Brain pericyte (primary cell): Measurements from ENCODE around the gene BTNL8.
"Not testable (repeated sequence)": the region's sequence is repeated elsewhere in the genome, so short reads cannot be mapped to it uniquely, and the experiment has no call there.

ENCODE experiments used
- DNase-seq: peaks from one replicate; pipeline ENCODE4 v3.0.0-alpha.2; 2012; ENCODE audit warnings: low read depth, low spot score

Gene BTNL8

DNA sequence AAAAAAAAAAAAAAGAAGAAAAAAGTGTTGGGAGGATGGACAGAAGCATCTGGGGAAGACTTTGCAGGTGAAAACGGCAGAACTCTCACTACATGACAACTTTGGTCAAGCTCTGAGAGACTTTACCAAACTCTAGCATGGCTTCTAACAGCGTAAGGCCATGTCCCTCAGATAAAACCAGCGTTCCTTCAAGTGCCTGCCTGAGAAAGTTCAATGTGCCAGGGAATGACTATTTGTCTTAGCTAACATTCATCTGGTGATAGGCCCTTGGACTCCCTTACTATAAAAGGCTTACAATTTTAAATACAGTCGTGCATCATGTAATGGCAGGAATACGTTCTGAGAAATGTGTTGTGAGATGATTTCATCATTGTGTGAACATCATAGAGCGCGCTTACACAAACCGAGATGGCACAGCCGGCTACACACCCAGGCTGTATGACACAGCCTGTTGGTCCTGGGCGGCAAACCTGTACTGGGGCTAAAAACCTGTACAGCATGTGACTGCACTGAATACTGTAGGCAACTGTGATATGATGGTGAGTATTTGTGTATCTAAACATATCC lies 23.0 kb upstream of the BTNL8 start:
- no peak for DNase-seq

DNA sequence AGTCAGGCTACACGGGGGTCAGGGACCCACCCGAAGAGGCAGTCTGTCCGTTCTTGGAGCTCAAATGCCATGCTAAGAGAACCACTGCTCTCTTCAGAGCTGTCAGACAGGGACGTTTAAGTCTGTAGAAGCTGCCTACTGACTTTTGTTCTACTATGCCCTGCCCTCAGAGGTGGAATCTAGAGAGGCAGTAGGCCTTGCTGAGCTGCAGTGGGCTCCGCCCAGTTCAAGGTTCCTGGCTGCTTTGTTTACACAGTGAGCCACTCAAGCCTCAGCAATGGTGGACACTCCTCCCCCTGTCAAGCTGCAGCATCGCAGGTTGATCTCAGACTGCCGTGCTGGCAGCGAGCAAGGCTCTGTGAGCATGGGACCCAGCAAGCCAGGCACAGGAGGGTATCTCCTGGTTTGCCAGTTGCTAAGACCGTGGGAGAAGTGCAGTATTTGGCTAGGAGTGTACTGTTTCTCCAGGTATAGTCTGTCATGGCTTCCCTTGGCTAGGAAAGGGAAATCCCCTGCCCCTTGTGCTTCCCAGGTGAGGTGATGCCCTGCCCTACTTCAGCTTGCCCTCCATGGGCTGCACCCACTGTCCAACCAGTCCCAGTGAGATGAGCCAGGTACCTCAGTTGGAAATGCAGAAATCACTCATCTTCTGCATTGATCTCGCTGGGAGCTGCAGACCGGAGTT lies 13.0 kb upstream of the BTNL8 start:
- DNase-seq = not testable (repeated sequence)

DNA sequence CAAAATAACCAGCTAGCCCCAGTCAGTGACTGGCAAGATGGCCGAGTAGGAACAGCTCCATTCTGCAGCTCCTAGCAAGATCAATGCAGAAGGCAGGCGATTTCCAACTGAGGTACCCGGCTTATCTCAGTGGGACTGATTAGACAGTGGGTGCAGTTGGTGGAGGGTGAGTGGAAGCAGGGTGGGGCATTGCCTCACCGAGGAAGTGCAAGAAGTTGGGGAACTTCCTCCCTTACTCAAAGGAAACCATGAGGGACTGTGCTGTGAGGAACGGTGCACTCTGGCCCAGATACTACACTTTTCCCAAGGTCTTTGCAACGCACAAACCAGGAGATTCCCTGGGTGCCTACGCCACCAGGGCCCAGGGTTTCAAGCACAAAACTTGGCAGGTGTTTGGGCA lies 9.6 kb upstream of the BTNL8 start:
- DNase-seq = no peak

DNA sequence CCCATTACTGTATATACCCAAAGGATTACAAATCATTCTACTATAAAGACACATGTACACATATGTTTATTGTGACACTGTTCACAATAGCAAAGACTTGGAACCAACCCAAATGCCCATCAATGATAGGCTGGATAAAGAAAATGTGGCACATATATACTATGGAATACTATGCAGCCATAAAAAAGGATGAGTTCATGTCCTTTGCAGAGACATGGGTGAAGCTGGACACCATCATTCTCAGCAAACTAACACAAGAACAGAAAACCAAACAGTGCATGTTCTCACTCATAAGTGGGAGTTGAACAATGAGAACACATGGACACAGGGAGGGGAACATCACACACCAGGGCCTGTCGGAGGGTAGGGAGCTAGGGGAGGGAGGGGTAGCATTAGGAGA lies 3.6 kb upstream of the BTNL8 start:
- not testable (repeated sequence) for DNase-seq

DNA sequence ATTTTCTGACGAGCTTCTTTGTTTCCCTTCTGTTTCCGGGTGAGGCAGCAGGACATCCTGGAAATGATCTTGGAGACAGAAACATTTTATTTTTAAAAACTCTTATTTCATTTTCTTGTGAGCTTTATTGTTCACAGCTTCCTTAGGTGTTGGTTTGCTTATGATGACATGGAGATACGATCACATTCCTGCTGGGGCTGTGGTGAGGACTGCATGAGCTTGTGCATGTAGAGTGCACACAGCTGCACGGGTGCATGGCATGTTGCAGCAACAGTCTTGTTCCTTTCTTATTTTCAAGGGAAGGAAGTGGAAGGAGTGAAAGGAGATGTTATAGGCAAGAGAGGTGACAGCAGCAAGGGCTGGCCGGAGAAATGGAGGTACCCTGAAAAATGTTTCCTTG lies 1.2 kb downstream of the BTNL8 start:
- no peak for DNase-seq

DNA sequence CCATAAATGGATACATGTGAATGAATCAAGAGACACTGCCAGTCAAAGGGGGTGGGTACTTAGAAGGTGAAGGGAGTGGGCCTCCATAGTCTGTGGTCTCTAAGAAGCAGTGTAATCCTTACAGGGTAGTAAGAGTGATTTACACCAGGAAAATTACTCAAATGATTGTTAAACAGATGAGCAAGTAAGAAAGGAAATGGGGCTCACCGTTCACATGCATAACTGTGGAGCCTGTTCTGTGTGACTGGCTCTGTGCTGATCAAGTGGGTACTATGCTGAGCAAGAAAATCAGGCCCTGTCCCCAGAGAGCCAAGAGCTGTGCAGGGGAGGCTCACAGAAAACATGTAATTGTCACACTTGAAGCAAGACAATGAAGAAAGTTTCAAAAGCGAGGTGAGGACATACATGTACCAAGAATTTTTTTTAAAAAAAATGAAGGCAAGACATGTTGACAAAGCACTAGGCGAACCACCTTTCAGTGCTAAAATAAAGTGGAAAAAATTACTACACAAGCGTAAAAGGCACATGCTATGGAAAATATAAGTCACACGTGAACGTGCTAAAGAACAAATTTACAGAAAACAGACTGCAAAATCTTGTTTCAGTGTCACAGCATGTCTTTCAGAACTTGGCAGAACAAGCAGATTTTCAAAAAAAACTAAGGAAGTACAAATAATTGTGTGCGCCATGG lies 2.5 kb downstream of the BTNL8 start:
- no peak for DNase-seq

DNA sequence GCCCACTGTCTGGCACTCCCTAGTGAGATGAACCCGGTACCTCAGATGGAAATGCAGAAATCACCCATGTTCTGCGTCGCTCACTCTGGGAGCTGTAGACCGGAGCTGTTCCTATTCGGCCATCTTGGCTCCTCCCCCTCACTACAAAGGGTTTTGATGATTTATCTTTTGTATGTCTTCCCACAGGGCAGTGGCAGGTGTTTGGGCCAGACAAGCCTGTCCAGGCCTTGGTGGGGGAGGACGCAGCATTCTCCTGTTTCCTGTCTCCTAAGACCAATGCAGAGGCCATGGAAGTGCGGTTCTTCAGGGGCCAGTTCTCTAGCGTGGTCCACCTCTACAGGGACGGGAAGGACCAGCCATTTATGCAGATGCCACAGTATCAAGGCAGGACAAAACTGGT lies 9.4 kb downstream of the BTNL8 start:
- DNase-seq = no peak

DNA sequence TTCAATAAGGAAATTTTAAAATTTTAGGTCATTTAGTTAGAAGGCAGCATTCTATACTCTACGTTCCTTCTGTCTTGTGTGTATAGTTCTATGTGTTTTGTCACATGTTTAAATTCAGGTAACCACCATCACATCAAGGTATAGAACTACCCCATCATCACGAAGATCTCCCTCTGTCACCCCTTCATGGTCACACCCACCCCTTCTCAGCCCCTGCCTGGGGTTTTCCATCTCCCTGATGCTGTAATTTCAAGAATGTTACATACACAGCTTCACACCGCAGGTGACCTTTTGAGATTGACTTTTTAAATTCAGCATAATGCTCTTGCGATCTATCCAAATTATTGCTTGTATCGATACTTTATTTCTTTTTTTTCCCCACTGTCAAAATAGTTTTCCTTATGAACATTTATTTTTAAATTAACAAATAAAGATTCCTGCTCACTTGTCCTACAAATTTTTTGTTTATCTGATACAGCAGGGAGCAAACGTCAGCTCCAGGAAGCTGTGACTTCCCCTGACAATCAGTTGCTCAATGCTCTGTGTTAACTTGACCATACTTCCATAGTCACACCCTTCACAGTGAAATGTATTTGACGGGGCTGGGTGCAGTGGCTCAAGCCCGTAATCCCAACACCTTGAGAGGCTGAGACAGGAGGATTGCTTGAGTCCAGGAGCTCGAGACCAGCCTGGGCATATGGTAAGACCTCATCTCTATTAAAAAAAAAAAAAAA lies 10.2 kb downstream of the BTNL8 start:
- DNase-seq = no peak

DNA sequence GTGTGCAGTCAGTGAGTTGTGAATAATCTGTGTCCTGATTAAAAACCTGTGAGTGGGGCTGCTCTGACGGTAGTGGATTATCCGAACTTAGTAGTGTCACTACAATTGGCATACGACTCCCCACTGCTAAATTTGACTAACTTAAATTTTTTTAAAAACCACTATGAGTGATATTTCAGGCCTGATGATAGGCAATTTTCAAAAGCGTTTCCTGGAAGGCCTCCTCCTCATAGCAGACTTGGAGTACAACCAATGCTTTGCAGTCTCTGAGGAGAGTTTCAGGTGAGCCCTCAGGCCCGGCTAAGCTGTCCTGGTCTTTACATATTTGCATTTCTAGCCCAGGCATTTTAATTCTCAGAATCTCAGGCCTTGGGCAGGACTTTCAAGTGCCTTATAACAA lies 10.8 kb downstream of the BTNL8 start:
- DNase-seq = no peak

DNA sequence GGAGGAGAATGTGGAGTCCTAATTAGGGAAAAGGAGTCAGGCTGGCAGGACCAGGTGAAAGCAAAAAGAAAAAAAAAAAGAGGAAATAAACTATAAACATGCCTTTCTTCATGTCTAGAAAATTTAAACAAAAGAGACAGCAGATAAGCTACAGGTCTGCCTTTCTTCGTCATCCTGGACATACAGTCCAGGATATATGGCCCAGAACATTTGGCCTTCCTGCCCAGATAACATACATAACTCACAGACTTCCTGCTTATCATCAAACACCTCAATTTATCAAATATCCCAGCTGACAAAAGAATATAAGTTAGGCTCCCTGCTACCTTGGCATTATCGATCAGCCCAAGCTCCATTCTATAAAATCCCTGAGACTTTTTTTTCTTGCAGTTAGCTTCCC lies 11.2 kb downstream of the BTNL8 start:
- DNase-seq = no peak

DNA sequence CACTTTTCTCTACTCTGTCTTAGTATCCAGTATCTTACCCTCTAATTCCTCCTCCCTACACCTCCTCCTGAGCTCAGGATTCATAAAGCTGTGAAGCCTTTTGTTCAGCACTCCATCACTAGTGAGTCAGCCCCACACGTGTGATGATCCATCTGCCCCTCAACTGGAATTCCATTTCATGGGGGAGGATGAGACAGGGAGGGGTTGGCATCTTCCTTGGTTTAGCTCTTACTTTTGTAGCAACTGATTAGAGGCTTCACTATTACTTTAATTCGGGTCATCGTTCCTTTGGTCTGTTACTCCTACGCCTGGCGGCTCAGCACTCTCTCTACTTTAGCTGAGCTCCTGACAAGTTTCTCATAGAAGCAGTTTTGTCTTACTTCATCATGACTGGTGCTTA lies 11.8 kb downstream of the BTNL8 start:
- no peak for DNase-seq

DNA sequence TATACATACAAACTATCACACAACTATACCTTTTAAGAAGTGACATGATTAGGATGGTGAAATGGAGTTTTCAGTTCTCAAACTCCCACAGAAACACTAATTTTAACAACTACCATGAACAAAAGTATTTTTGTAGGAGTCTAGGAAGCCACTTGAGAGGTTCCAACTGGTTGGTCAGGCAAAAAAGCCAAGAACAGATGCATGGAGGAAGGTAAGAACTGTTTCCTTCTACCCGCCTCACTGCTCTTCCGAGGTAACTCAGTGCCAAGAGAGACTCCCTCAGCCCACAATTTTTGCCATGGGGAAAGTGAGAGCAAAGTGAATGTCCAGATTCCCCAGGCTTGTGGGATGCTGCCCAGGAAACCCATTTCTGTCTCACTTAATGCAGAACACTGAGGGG lies 15.7 kb downstream of the BTNL8 start:
- no peak for DNase-seq

DNA sequence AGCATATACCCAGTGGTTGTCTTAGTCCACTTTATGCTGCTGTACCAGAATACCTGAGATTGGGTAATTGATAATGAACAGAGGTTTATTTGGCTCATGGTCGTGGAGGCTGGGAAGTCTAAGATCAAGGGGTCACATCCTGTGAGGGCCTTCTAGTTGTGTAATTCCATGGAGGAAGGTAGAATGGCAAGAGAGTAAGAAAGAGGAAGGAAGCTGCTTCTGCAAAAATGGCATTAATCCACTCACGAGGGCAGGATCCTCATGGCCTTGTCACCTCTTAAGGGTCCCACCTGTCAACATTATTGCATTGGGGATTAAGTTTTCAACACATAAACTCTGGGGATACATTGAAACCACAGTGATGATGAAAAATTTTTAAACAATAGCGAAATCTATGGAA lies 17.0 kb downstream of the BTNL8 start:
- DNase-seq = no peak

DNA sequence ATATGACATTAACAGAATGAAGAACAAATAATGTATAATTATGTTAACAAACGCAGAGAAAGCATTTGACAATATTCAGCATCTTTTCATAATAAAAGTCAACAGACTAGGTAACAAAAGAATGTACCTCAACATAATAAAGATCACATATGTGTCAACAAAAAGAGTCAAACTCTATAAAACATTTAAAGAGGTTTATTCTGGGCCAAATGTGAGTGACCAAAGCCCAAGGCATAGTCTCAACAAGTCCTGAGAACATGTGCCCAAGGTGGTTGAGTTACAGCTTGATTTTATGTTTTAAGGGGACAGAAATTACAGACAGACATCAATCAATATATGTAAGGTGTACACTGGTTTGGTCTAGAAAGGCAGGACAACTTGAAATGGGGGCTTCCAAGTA lies 19.4 kb downstream of the BTNL8 start:
- DNase-seq = no peak

DNA sequence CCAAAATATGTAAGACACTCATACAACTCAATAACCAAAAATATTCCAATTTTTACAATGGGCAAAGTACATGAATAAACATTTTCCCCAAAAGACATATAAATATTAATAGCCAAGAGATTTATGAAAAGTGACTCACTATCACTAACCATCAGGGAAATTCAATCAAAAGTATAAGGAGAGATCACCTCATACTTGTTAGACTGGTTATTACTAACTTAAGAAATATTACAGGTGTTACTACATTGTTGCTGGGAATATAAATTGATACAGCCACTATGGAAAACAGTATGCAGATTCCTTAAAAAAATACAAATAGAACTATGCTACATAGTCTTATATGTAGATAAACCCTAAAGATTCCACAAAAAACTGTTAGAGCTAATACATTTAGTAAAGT lies 21.8 kb downstream of the BTNL8 start:
- DNase-seq = no peak

DNA sequence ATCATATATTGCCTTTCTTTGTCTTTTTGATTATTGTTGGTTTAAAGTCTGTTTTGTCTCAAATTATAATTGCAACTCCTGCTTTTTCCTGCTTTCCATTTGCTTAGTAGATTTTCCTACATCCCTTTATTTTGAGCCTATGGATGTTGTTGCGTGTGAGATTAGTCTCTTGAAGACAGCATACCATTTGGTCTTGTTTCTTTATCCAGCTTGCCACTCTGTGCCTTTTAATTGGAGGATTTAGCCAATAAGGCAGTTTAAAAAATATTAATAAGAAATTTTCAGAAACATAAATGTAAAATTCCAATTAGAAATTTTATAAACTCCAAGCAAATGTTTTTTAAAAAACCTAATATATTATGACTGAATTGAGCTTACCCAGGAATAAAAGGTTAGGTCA lies 24.0 kb downstream of the BTNL8 start:
- DNase-seq = no peak

DNA sequence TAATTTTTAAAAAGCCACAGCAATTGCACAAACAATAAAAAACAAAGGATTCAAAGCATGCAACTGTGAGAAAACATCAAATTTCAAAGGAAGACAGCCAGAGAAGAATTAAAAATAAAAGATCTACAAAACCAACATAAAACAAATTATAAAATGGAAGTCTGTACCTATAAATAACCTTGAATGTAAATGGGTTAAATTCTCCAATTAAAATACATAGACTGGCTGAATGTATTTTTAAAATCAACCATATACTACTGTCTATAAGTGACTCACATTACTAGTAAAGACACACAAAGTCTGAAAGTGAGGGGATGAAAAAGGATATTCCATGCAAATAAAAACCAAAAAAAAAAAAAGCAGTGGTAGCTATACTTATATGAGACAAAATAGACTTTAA lies 33.7 kb downstream of the BTNL8 start:
- no peak for DNase-seq

DNA sequence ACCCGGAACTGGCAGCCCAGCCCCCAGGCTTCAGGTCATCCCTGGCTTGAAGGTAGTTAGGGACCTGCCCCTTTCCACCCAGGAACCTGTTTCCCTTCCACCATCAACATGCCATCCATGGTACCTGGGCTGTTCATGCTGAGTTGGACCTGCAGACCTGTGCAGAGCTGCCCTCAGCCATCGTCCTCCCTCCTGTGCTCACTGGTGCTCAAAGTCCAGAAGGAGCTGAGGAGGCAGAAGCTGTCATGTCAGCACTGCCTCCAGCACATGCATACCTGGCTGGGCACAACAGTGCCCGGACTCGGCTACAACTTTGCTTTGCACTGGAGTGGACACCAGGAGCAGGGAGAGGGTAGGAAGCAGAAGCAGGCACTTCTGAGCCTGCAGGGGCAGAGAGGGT lies 36.2 kb downstream of the BTNL8 start:
- DNase-seq = no peak

DNA sequence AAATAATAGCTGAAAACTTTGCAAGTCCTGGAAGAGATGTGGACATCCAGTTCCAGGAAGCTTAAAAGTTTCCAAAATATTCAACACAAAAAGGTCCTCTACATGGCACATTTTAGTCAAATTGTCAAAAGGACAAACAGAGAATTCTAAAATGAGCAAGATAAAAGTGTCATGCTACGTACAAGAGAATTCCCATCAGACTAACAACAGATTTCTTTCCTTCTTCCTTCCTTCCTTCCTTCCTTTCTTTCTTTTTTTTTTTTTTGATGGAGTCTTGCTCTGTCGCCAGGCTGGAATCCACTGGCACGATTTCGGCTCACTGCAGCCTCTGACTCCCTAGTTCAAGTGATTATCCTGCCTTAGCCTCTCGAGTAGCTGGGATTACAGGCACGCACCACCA lies 39.3 kb downstream of the BTNL8 start:
- no peak for DNase-seq

DNA sequence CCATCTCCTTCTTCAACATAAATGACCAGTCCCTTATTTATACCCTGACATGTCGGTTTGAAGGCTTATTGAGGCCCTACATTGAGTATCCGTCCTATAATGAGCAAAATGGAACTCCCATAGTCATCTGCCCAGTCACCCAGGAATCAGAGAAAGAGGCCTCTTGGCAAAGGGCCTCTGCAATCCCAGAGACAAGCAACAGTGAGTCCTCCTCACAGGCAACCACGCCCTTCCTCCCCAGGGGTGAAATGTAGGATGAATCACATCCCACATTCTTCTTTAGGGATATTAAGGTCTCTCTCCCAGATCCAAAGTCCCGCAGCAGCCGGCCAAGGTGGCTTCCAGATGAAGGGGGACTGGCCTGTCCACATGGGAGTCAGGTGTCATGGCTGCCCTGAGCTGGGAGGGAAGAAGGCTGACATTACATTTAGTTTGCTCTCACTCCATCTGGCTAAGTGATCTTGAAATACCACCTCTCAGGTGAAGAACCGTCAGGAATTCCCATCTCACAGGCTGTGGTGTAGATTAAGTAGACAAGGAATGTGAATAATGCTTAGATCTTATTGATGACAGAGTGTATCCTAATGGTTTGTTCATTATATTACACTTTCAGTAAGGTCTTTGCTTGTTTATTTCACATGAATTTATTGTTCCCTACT lies 51.5 kb downstream of the BTNL8 start:
- DNase-seq = no peak

DNA sequence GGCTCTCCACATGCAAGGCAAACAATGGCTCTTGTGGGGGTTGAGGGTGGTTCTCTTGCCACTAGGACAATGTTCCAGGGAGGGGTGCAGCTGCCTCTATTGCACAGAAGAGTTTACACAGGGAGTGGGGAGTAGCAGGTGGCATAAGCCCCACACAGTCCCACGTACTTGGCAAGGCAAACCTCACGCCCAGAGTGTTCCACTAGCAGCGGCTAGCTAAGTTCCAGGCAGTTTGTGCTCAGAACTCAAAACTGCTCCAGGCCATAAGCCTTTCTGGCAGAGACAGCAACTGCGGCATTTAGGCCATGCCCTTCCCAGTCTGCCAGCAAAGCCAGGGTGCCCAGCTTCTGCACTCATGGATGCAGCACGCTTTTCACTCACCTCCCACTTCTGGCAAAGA lies 60.7 kb downstream of the BTNL8 start:
- no peak for DNase-seq

DNA sequence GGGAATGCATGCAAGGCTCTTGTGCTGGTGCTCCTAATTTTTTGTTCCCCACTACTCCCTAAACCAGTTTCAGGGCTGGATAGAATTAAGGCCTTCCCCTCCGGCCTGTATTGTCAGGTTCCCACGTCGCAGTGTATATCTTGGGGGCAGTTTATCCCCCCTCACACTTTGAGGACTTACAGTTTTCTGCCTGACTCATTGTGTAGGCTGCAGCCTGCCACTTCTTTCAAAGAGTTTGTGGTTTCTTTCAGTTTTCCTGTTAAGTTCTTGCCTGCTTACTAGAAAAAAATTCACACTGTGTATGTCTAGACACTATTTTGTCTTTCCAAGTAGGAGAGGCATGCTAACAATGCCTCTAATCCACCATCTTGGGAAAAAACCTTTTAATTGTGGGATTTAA lies 61.2 kb downstream of the BTNL8 start:
- DNase-seq = no peak
